ENCODE measurements around the gene SNRPA. TPM values are rescaled to one million over a fixed set of nuclear protein-coding genes. Genes with fewer than 3 reads are reported as not detected.

The SNRPA gene
- total and polyA plus RNA-seq, 2 of the 4 experiments (the other 2 are of a cell fraction), result 30.3 to 81.3 TPM

GRCh38 chr19:40807147-40808020, 56.4 kb downstream of the SNRPA start:
- peak overlapping the region; percentile 37 for H2AK9ac ChIP-seq (replicated peaks; ENCODE audit: low read depth, low read length, poor library complexity)
- DNase-seq (no peak), ATAC-seq (ENCODE audit: low read depth) (no peak)
- dilution Hi-C loops (cut with HindIII; ENCODE audit: low sequenced_read_pairs, unreplicated experiment) (no loop called here), in situ Hi-C loops (cut with MboI; ENCODE audit: low sequenced_read_pairs) (loop anchor here (5.0 kb wide), 1 partner anchor 145 kb away; no protein-coding TSS in a partner anchor), intact Hi-C loops (cut with micrococcal nuclease) (loop anchor here (5.0 kb wide), 1 partner anchor 145 kb away; no protein-coding TSS in a partner anchor)
- POLR2A ChIA-PET (ENCODE audit: unreplicated experiment), result no interaction called here
- no peak overlapping the region for H2BK5ac ChIP-seq (ENCODE audit: low read depth, low read length, poor library complexity, severe bottlenecking)
- H4K91ac ChIP-seq (ENCODE audit: insufficient read depth, low read depth, low read length), result no peak overlapping the region
- CTCF ChIA-PET, result interaction anchor here (0.8 to 1.5 kb wide), 6 partner anchors 9 to 73 kb away, joined by 3 to 5 read pairs (median 3); partner anchors contain the start of gene EGLN2
- 64% methylated on average over 11 of the region's 18 CpGs; no CpG with 5 or more reads in 1 of the 2 experiments for WGBS, 2 experiments (ENCODE audit: extremely low coverage in 2 of 2, insufficient read length in 1 of 2)
- no peak overlapping the region for H3K9ac ChIP-seq (ENCODE audit: low read depth, low read length)
- BruUV-seq (replicated peaks), result no TSS peak
- H3K36me3 ChIP-seq (ENCODE audit: control insufficient read depth, insufficient read depth, low read length), result peaks cover 55% of the 10 kb centered on the region
- H3K4ac ChIP-seq (ENCODE audit: low read depth, low read length), result no peak overlapping the region
- H4K8ac ChIP-seq (ENCODE audit: low read depth in 2 of 2, low read length in 2 of 2), result no peak overlapping the region
- no peak overlapping the region for H3K4me2 ChIP-seq (ENCODE audit: low read depth, low read length)
- H3K27me3 ChIP-seq (ENCODE audit: control insufficient read depth, insufficient read depth, low read length), result no peaks in the 10 kb centered on the region
- peak overlapping the region; percentile 9 for H2AFZ ChIP-seq (replicated peaks; ENCODE audit: low read length, poor library complexity)
- H3K27ac ChIP-seq (ENCODE audit: insufficient read depth, low read length), result no peak overlapping the region
- peaks cover 73% of the 10 kb centered on the region for H4K20me1 ChIP-seq (ENCODE audit: insufficient read depth, low read length)
- no peak overlapping the region for H3K14ac ChIP-seq (replicated peaks; ENCODE audit: low read depth, low read length)
- no peak overlapping the region for H4K5ac ChIP-seq (ENCODE audit: low read depth, low read length)
- H3K56ac ChIP-seq (ENCODE audit: extremely low read depth, insufficient read depth, low read length), result no peak overlapping the region
- no peak overlapping the region for H3K18ac ChIP-seq (ENCODE audit: low read depth, low read length)
- TF ChIP-seq CTCF (conservative IDR thresholded peaks at IDR 0.05; ENCODE audit: low read depth, low read length), result peak; percentile 26; the same call in 1 of the 2 replicates
- TF ChIP-seq POLR2A (IDR thresholded peaks at IDR 0.05; ENCODE audit: low read depth, low read length), result no peak
- no peaks in the 10 kb centered on the region for H3K9me3 ChIP-seq (ENCODE audit: control insufficient read depth, insufficient read depth, low read length)
- H3K23ac ChIP-seq (ENCODE audit: low read depth, low read length), result no peak overlapping the region
- no peak overlapping the region for H2BK15ac ChIP-seq (ENCODE audit: low read depth, low read length)
- H2AK5ac ChIP-seq (ENCODE audit: low read depth, low read length), result no peak overlapping the region
- H3K79me1 ChIP-seq (ENCODE audit: low read depth in 1 of 2, low read length in 2 of 2), result peaks cover 24 to 81% of the 10 kb centered on the region in 2 experiments
- peaks cover 22% of the 10 kb centered on the region for H3K4me1 ChIP-seq (ENCODE audit: control insufficient read depth, insufficient read depth, low read length)
- H3K4me3 ChIP-seq (ENCODE audit: insufficient read depth, low read depth, low read length), result no peak overlapping the region
- no peak overlapping the region for H2BK20ac ChIP-seq (ENCODE audit: low read depth, low read length)
- peaks cover 23% of the 10 kb centered on the region for H3K9me1 ChIP-seq (ENCODE audit: insufficient read depth, low read length)
- H2BK120ac ChIP-seq (ENCODE audit: low read depth, low read length), result no peak overlapping the region
